ENCODE measurements around the gene LPIN3.

Gene LPIN3

DNA sequence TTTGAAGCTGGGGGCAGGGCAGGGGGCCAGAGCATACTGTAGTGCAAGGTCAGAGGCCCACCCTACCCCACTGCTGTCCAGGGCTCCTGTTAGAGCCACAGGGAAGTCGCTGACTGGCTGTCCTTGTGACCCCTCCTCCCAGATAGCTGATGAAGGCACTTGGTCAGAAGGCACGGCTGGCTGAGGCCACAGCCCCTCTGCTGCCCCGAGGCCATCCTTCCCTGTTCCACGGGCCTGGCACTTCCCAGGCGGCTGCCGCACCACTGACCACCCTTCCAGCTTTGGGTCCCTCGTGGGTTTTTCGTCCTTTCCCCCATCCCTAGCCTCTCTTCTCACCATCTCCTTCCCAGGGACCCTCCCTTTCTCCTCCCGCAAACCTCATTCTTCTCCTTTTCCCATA lies 35.2 kb downstream of the LPIN3 start:
- Histone ChIP-seq H3K27me3 (replicated peaks; ENCODE audit: control insufficient read depth, insufficient read depth, low read length, poor library complexity, severe bottlenecking) (no peaks in the 10 kb centered on the region), H3K4me1 (ENCODE audit: control insufficient read depth, insufficient read depth, low read length, poor library complexity, severe bottlenecking) (no peaks in the 10 kb centered on the region)

DNA sequence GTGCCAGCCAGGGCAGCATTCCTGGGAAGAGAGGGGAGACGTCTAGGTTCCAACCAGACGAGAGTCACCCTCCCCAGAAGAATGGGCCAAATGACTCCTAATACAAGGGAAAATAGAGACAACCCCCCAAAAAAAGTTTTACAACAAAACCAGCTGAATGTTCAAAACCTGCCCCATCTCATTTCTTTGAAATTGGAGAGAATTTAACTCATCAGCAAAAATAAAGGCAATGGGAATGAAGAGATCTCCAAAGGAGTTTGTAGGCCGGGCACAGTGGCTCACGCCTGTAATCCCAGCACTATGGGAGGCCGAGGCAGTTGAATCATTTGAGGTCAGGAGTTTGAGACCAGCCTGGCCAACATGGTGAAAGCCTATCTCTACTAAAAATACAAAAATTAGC lies 35.7 kb downstream of the LPIN3 start:
- H3K4me1 ChIP-seq (ENCODE audit: control insufficient read depth, insufficient read depth, low read length, poor library complexity, severe bottlenecking), result no peaks in the 10 kb centered on the region
- no peak overlapping the region for H3K27ac ChIP-seq (ENCODE audit: insufficient read depth, low read length, poor library complexity, severe bottlenecking)
- H3K4me3 ChIP-seq (ENCODE audit: insufficient read depth, low read depth, low read length, poor library complexity, severe bottlenecking), result no peak overlapping the region
- H3K36me3 ChIP-seq (ENCODE audit: control insufficient read depth, insufficient read depth, low read length), result no peaks in the 10 kb centered on the region
- no peaks in the 10 kb centered on the region for H3K9me3 ChIP-seq (ENCODE audit: control insufficient read depth, low read length)
- H3K27me3 ChIP-seq (replicated peaks; ENCODE audit: control insufficient read depth, insufficient read depth, low read length, poor library complexity, severe bottlenecking), result no peaks in the 10 kb centered on the region
- no peak for DNase-seq

More for the DNA sequence above, 35.2 kb downstream of the LPIN3 start:
- no peak for DNase-seq
- Histone ChIP-seq H3K27ac (ENCODE audit: insufficient read depth, low read length, poor library complexity, severe bottlenecking) (no peak overlapping the region), H3K4me3 (ENCODE audit: insufficient read depth, low read depth, low read length, poor library complexity, severe bottlenecking) (no peak overlapping the region), H3K36me3 (ENCODE audit: control insufficient read depth, insufficient read depth, low read length) (no peaks in the 10 kb centered on the region), H3K9me3 (ENCODE audit: control insufficient read depth, low read length) (no peaks in the 10 kb centered on the region)

DNA sequence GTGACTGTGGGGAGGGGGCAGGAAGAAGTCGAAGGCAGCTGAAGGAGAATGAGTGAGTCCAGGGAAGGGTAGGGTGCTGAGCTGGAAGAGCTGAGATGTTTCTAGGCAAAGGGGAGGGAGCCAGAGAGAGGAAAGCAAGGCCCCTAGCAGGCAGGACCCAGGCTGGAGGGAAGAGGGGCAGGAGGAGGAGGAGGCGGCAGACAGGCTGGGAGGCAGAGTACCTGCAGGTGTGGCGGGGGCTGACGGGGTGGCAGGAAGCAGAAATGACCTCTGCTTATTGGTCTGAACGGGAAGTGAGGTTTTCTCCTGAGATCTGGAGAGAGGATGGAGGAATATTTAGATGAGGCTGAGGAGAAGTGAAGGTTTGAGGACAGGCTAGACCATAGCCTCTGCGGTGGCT lies 36.7 kb downstream of the LPIN3 start:
- no peaks in the 10 kb centered on the region for H3K36me3 ChIP-seq (ENCODE audit: control insufficient read depth, insufficient read depth, low read length)
- no peaks in the 10 kb centered on the region for H3K27me3 ChIP-seq (replicated peaks; ENCODE audit: control insufficient read depth, insufficient read depth, low read length, poor library complexity, severe bottlenecking)
- no peaks in the 10 kb centered on the region for H3K4me1 ChIP-seq (ENCODE audit: control insufficient read depth, insufficient read depth, low read length, poor library complexity, severe bottlenecking)
- H3K4me3 ChIP-seq (ENCODE audit: insufficient read depth, low read depth, low read length, poor library complexity, severe bottlenecking), result no peak overlapping the region
- H3K27ac ChIP-seq (ENCODE audit: insufficient read depth, low read length, poor library complexity, severe bottlenecking), result no peak overlapping the region
- H3K9me3 ChIP-seq (ENCODE audit: control insufficient read depth, low read length), result no peaks in the 10 kb centered on the region
- DNase-seq, result no peak

DNA sequence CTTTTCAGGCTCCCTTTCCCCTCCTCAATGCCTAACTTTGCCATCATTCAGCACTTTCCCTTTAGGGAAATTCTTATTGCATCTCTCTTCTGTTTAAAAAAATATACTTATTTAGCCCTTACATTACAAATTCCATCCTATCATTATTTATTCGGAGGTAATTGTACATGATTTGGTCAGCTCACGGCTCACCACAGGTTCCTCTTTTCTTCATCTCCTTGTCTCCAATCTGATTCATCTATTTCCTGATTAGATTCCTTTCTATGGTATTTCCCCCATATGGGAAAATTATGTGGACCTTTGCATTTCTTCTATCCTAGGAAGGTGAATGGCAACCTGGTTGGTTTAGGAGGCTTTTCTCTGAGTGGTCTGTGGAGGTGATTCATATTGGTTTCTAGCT lies 38.9 kb downstream of the LPIN3 start:
- H3K4me1 ChIP-seq (ENCODE audit: control insufficient read depth, insufficient read depth, low read length, poor library complexity, severe bottlenecking), result no peaks in the 10 kb centered on the region
- no peaks in the 10 kb centered on the region for H3K27me3 ChIP-seq (replicated peaks; ENCODE audit: control insufficient read depth, insufficient read depth, low read length, poor library complexity, severe bottlenecking)
- no peaks in the 10 kb centered on the region for H3K36me3 ChIP-seq (ENCODE audit: control insufficient read depth, insufficient read depth, low read length)
- DNase-seq, result no peak
- no peaks in the 10 kb centered on the region for H3K9me3 ChIP-seq (ENCODE audit: control insufficient read depth, low read length)
- no peak overlapping the region for H3K4me3 ChIP-seq (ENCODE audit: insufficient read depth, low read depth, low read length, poor library complexity, severe bottlenecking)
- H3K27ac ChIP-seq (ENCODE audit: insufficient read depth, low read length, poor library complexity, severe bottlenecking), result no peak overlapping the region

DNA sequence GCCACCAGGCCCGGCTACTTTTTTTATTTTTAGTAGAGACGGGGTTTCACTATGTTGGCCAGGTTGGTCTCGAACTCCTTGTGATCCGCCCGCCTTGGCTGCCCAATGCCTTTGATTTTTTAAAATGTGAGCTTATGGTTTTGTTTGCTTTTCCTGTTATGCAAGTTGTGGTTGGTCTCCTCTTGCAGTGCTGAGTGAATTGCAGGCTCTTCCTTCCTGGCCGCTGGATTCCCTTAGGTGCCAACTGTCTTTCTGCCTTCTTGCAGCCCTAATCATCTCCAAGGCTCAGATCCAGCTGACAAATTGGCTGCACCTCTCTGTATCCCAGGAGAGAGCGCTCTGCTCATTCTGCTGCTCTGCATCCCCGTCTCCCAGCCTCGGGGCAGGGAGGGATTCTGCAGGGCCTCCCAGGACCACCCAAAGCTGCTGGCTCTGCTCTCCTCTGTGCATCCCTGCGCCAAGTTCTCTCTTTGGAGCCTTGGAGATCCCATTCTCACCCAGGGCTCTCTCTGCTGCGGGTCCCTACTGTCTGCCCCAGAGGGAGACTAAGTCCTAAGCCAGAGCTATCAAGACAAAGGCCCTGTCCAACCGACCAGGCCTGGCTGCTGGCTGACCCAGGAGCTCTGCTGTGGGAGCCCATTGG lies 40.1 kb downstream of the LPIN3 start:
- H3K9me3 ChIP-seq (ENCODE audit: control insufficient read depth, low read length), result no peaks in the 10 kb centered on the region
- no peak overlapping the region for H3K4me3 ChIP-seq (ENCODE audit: insufficient read depth, low read depth, low read length, poor library complexity, severe bottlenecking)
- DNase-seq, result no peak
- H3K27ac ChIP-seq (ENCODE audit: insufficient read depth, low read length, poor library complexity, severe bottlenecking), result no peak overlapping the region
- no peaks in the 10 kb centered on the region for H3K4me1 ChIP-seq (ENCODE audit: control insufficient read depth, insufficient read depth, low read length, poor library complexity, severe bottlenecking)
- no peaks in the 10 kb centered on the region for H3K36me3 ChIP-seq (ENCODE audit: control insufficient read depth, insufficient read depth, low read length)
- H3K27me3 ChIP-seq (replicated peaks; ENCODE audit: control insufficient read depth, insufficient read depth, low read length, poor library complexity, severe bottlenecking), result no peaks in the 10 kb centered on the region

DNA sequence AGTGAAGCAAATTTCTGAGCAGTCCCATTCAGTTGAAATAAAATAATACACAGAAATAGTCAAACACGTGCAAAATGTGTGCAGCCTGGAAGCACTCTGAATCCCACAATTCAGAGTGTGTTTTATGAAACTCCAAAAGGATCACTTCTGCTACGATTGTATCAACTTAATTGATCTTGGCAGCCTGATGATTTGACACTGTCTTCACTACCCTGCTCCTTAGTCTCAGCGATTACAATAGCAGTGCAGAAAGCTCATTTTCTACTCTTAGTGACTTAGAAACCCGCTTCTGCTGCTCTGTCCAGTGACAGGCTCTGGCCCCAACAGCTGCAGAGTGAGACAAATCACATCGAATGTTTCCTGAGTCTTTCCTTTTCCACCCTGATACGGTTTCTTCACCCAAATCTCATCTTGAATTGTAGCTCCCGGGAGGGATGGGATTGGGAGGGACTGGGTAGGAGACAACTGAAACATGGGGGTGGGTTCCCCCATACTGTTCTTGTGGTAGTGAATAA lies 42.2 kb downstream of the LPIN3 start:
- Histone ChIP-seq H3K27ac (ENCODE audit: insufficient read depth, low read length, poor library complexity, severe bottlenecking) (no peak overlapping the region), H3K4me3 (ENCODE audit: insufficient read depth, low read depth, low read length, poor library complexity, severe bottlenecking) (no peak overlapping the region), H3K9me3 (ENCODE audit: control insufficient read depth, low read length) (no peaks in the 10 kb centered on the region), H3K27me3 (replicated peaks; ENCODE audit: control insufficient read depth, insufficient read depth, low read length, poor library complexity, severe bottlenecking) (no peaks in the 10 kb centered on the region), H3K4me1 (ENCODE audit: control insufficient read depth, insufficient read depth, low read length, poor library complexity, severe bottlenecking) (no peaks in the 10 kb centered on the region), H3K36me3 (ENCODE audit: control insufficient read depth, insufficient read depth, low read length) (no peaks in the 10 kb centered on the region)
- no peak for DNase-seq

DNA sequence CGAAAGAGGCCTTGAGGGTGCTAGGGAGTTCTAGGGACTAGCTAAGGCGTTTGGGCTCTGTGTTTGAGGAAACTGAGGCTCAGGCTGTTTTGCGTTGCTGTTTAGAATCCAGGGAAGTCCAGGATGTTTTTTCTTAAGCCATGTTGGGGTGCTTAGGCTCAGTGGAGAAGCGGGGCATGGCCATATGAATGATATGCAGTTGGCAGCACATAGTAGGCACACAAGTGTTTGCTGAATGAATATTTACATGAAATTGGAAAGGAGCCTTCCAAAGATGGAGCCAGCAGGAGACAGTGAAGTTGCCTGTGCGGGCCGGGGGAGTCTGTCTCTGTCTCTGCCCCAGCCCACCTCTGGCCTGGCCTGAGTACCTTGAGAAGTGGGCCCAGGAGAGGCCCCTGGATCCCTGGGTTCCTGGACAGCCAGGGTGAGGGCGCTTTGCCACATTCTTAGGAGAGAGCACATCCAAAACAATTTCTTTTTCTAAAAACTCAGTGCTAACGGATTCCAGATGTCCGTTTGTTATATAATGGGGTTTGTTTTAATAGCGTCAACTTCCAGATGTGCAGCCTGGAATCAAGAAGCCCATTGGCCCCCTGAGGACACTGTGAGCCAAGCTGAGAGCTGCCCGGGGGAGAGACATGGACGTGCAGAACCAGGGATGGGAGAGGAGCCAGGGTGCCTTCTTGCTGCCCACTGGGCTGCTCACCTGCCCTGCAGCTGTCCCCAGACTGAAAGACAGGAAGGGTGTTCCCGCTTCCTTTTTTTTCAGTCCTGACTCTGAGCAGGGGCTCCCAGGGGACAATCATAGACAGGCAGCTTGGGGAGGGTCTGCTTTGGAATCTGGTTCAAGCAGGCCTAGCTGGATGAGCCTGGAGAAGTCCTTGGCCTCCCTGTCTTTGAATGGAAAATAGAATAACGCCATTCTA lies 46.1 kb downstream of the LPIN3 start:
- H3K36me3 ChIP-seq (ENCODE audit: control insufficient read depth, insufficient read depth, low read length), result no peaks in the 10 kb centered on the region
- DNase-seq, result no peak

DNA sequence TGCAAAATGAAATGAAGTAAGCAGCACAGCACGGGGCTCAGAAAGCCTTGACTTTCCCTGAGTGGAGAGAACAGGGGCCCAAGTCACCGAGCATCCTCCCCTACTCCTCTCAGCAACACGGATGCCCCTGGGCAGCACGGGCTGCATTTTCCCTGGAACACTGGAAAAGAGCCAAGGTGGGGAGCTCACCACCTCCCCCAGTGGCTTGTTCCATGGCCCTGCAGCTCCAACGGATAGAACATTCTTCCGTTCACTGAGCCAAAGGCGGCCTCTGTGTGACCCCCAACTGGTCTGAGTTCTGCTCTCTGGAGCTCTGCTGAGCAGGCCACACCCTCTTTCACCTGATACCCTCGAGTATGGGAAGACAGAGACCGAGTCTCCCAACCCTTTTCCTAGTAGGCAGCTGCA lies 46.8 kb downstream of the LPIN3 start:
- no peak for DNase-seq
- H3K27ac ChIP-seq (ENCODE audit: insufficient read depth, low read length, poor library complexity, severe bottlenecking), result no peak overlapping the region
- no peak overlapping the region for H3K4me3 ChIP-seq (ENCODE audit: insufficient read depth, low read depth, low read length, poor library complexity, severe bottlenecking)
- no peaks in the 10 kb centered on the region for H3K4me1 ChIP-seq (ENCODE audit: control insufficient read depth, insufficient read depth, low read length, poor library complexity, severe bottlenecking)
- no peaks in the 10 kb centered on the region for H3K36me3 ChIP-seq (ENCODE audit: control insufficient read depth, insufficient read depth, low read length)
- no peaks in the 10 kb centered on the region for H3K9me3 ChIP-seq (ENCODE audit: control insufficient read depth, low read length)
- H3K27me3 ChIP-seq (replicated peaks; ENCODE audit: control insufficient read depth, insufficient read depth, low read length, poor library complexity, severe bottlenecking), result no peaks in the 10 kb centered on the region

More for the DNA sequence above, 46.1 kb downstream of the LPIN3 start:
- no peaks in the 10 kb centered on the region for H3K27me3 ChIP-seq (replicated peaks; ENCODE audit: control insufficient read depth, insufficient read depth, low read length, poor library complexity, severe bottlenecking)
- no peaks in the 10 kb centered on the region for H3K9me3 ChIP-seq (ENCODE audit: control insufficient read depth, low read length)
- H3K4me1 ChIP-seq (ENCODE audit: control insufficient read depth, insufficient read depth, low read length, poor library complexity, severe bottlenecking), result no peaks in the 10 kb centered on the region
- H3K27ac ChIP-seq (ENCODE audit: insufficient read depth, low read length, poor library complexity, severe bottlenecking), result no peak overlapping the region
- H3K4me3 ChIP-seq (ENCODE audit: insufficient read depth, low read depth, low read length, poor library complexity, severe bottlenecking), result no peak overlapping the region

DNA sequence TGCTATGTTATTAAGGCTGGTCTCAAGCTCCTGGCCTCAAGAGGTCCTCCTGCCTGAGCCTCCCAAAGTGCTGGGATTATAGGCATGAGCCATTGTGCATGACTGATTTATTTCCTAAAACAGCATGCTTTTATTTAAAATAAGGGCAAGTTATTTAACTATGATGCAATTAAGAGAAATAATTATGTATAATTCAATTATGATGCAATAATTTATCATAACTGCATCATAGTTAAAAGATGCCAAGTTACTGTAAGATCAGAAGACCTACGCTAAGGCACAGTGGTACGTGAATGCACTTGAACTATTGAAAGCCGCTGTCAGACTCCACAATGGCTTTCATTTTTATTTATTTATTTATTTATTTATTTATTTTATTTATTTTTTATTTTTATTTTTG lies 50.3 kb downstream of the LPIN3 start:
- H3K9me3 ChIP-seq (ENCODE audit: control insufficient read depth, low read length), result no peaks in the 10 kb centered on the region
- H3K36me3 ChIP-seq (ENCODE audit: control insufficient read depth, insufficient read depth, low read length), result no peaks in the 10 kb centered on the region
- H3K4me1 ChIP-seq (ENCODE audit: control insufficient read depth, insufficient read depth, low read length, poor library complexity, severe bottlenecking), result no peaks in the 10 kb centered on the region
- no peak overlapping the region for H3K27ac ChIP-seq (ENCODE audit: insufficient read depth, low read length, poor library complexity, severe bottlenecking)
- H3K27me3 ChIP-seq (replicated peaks; ENCODE audit: control insufficient read depth, insufficient read depth, low read length, poor library complexity, severe bottlenecking), result no peaks in the 10 kb centered on the region
- DNase-seq, result no peak
- no peak overlapping the region for H3K4me3 ChIP-seq (ENCODE audit: insufficient read depth, low read depth, low read length, poor library complexity, severe bottlenecking)

DNA sequence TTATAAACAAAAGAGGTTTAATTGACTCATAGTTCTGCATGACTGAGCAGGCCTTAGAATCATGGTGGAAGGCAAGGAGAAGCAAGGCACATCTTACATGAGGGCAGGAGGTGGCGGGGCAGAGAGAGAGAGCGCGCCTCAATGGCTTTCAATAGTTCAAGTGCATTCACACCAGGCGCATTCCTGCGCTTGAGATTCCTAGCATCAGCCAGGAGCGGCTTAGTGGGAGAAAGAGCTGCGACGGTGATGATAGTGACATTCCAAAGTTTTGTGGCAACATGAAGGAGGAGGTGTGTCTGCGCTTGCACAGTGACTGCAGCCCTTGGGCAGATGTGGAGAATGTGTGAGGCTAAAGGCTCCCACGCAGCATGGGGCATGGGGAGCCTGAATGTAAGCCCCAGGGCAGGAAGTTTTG lies 51.0 kb downstream of the LPIN3 start:
- Histone ChIP-seq H3K4me1 (ENCODE audit: control insufficient read depth, insufficient read depth, low read length, poor library complexity, severe bottlenecking) (no peaks in the 10 kb centered on the region), H3K27ac (ENCODE audit: insufficient read depth, low read length, poor library complexity, severe bottlenecking) (no peak overlapping the region), H3K4me3 (ENCODE audit: insufficient read depth, low read depth, low read length, poor library complexity, severe bottlenecking) (no peak overlapping the region), H3K36me3 (ENCODE audit: control insufficient read depth, insufficient read depth, low read length) (no peaks in the 10 kb centered on the region), H3K27me3 (replicated peaks; ENCODE audit: control insufficient read depth, insufficient read depth, low read length, poor library complexity, severe bottlenecking) (no peaks in the 10 kb centered on the region), H3K9me3 (ENCODE audit: control insufficient read depth, low read length) (no peaks in the 10 kb centered on the region)
- DNase-seq, result no peak

Data from effector memory CD4-positive, alpha-beta T cell (primary cell).